ENCODE results near the gene CALCR.

The CALCR gene

GRCh38 chr7:93432130-93432529 is 142.4 kb downstream of the CALCR start:
- H3K27ac ChIP-seq (ENCODE audit: low read length), result no peak overlapping the region
- no peaks in the 10 kb centered on the region for H3K4me1 ChIP-seq (ENCODE audit: insufficient read depth, low read length)
- H3K27me3 ChIP-seq (ENCODE audit: insufficient read depth, low read length), result no peaks in the 10 kb centered on the region
- H3K9me3 ChIP-seq (ENCODE audit: insufficient read depth, low read depth, low read length), result no peaks in the 10 kb centered on the region
- no peak overlapping the region for H3K4me3 ChIP-seq (ENCODE audit: low read length)
- no peaks in the 10 kb centered on the region for H3K36me3 ChIP-seq (ENCODE audit: insufficient read depth, low read depth, low read length)
- H3K9ac ChIP-seq (ENCODE audit: low read depth, low read length), result no peak overlapping the region

DNA sequence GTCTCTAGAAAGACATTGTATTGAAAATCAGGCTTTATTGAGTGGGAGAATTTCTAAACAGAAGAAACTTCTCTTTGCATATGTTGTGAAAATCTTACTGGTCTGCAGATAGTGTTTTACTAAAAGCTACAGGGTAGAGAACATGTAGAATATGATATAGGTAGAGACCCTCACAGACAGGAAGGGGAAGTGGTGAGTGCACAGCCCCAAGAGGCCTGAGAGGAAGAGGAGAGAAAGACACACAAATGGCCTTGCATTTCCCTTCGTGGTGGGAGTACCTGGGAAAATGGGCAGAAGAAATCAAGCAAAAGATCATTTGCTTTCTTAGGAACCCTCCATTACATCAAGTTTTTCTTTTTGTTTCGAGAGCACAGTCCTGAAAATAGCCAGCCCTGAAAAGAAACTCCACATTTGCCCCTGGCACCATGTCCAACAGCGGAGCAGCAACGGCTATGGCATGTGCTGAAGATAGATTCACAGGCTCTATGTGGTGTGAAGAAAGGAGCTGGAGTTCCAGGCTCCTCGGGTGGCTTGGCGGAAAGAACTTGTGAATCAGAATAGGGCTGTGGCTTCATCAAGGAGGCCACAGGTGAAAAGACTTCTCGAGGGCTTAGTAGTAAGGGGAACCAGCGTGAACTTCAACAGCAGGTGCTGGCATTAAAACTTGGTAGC is 143.5 kb downstream of the CALCR start:
- Histone ChIP-seq H3K4me1 (ENCODE audit: insufficient read depth, low read length) (no peaks in the 10 kb centered on the region), H3K9me3 (ENCODE audit: insufficient read depth, low read depth, low read length) (no peaks in the 10 kb centered on the region), H3K27me3 (ENCODE audit: insufficient read depth, low read length) (no peaks in the 10 kb centered on the region), H3K27ac (ENCODE audit: low read length) (no peak overlapping the region), H3K4me3 (ENCODE audit: low read length) (no peak overlapping the region), H3K9ac (ENCODE audit: low read depth, low read length) (no peak overlapping the region), H3K36me3 (ENCODE audit: insufficient read depth, low read depth, low read length) (no peaks in the 10 kb centered on the region)

DNA sequence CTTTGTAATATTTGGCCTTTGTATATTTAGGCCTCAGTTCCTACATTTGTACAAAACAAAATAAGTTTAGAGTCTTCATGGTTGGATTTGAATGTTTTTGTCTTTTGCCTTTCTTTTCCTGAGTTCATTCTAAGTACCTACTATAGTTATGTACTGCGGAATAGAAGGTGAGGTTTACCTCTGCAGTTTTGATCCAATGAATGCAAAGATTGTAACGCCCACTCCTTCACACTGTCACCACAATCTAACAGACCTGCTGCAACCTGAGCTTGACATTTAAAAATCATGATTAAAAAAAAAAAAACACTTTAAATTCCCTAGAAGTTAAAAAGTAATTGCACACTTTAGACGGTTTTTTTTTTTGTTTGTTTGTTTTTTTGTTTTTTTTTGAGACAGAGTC is 145.0 kb downstream of the CALCR start:
- H3K9me3 ChIP-seq (ENCODE audit: insufficient read depth, low read depth, low read length), result no peaks in the 10 kb centered on the region
- no peaks in the 10 kb centered on the region for H3K36me3 ChIP-seq (ENCODE audit: insufficient read depth, low read depth, low read length)
- H3K4me1 ChIP-seq (ENCODE audit: insufficient read depth, low read length), result no peaks in the 10 kb centered on the region
- no peak overlapping the region for H3K27ac ChIP-seq (ENCODE audit: low read length)
- no peaks in the 10 kb centered on the region for H3K27me3 ChIP-seq (ENCODE audit: insufficient read depth, low read length)
- H3K4me3 ChIP-seq (ENCODE audit: low read length), result no peak overlapping the region
- H3K9ac ChIP-seq (ENCODE audit: low read depth, low read length), result no peak overlapping the region

DNA sequence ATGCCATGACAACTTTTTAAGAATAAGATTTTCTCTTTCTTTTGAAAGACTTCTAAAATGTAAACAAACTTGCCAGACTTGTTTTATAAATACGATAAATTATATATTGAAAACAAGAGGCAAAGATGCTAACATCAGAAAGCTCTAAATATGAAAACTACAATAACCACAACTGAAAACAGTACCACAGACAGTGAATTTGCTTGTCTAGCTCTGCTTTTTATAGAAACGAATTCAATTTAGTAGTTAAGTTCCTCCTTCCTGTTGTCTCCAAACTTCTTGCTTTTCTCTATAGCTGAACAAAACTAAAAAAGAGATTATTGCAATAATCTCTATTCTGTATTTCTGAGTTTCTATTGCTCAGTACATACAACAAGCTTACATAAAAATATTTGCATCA is 147.4 kb downstream of the CALCR start:
- Histone ChIP-seq H3K27ac (ENCODE audit: low read length) (no peak overlapping the region), H3K4me1 (ENCODE audit: insufficient read depth, low read length) (no peaks in the 10 kb centered on the region), H3K9me3 (ENCODE audit: insufficient read depth, low read depth, low read length) (no peaks in the 10 kb centered on the region), H3K9ac (ENCODE audit: low read depth, low read length) (no peak overlapping the region), H3K4me3 (ENCODE audit: low read length) (no peak overlapping the region), H3K36me3 (ENCODE audit: insufficient read depth, low read depth, low read length) (no peaks in the 10 kb centered on the region), H3K27me3 (ENCODE audit: insufficient read depth, low read length) (no peaks in the 10 kb centered on the region)

GRCh38 chr7:93426155-93426696 is 148.3 kb downstream of the CALCR start:
- no peaks in the 10 kb centered on the region for H3K27me3 ChIP-seq (ENCODE audit: insufficient read depth, low read length)
- H3K27ac ChIP-seq (ENCODE audit: low read length), result no peak overlapping the region
- H3K4me3 ChIP-seq (ENCODE audit: low read length), result no peak overlapping the region
- no peaks in the 10 kb centered on the region for H3K4me1 ChIP-seq (ENCODE audit: insufficient read depth, low read length)
- H3K9ac ChIP-seq (ENCODE audit: low read depth, low read length), result no peak overlapping the region
- no peaks in the 10 kb centered on the region for H3K9me3 ChIP-seq (ENCODE audit: insufficient read depth, low read depth, low read length)
- H3K36me3 ChIP-seq (ENCODE audit: insufficient read depth, low read depth, low read length), result no peaks in the 10 kb centered on the region

DNA sequence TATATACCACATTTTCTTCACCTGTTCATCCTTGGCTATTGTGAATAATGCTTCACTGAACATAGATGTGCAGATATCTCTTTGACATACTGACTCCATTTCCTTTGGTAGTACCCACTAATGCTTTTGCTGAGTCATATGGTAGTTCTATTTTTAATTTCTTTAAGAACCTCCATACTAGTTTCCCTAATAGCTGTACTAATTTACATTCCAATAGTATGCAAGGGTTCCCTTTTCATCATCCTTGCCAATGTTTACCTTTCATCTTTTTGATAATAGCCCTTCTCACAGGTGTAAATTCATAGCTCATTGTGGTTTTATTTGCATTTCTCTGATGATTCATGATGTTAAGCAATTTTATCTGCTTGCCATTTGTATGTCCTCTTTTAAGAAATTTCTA is 159.9 kb downstream of the CALCR start:
- peaks cover 8% of the 10 kb centered on the region; the same call in 1 of the 2 replicates for H3K4me1 ChIP-seq (ENCODE audit: insufficient read depth, low read length)
- H3K4me3 ChIP-seq (ENCODE audit: low read length), result 0 out of 2 replicates have a peak overlapping the region, but pooled peaks have one; percentile 17
- no peaks in the 10 kb centered on the region for H3K36me3 ChIP-seq (ENCODE audit: insufficient read depth, low read depth, low read length)
- no peaks in the 10 kb centered on the region for H3K9me3 ChIP-seq (ENCODE audit: insufficient read depth, low read depth, low read length)
- no peaks in the 10 kb centered on the region for H3K27me3 ChIP-seq (ENCODE audit: insufficient read depth, low read length)
- no peak overlapping the region for H3K27ac ChIP-seq (ENCODE audit: low read length)
- no peak overlapping the region for H3K9ac ChIP-seq (ENCODE audit: low read depth, low read length)

- no peak overlapping the region for H3K27ac ChIP-seq (ENCODE audit: low read length)
- no peak overlapping the region for H3K9ac ChIP-seq (ENCODE audit: low read depth, low read length)
- H3K4me1 ChIP-seq (ENCODE audit: insufficient read depth, low read length), result peaks cover 2% of the 10 kb centered on the region; the same call in 1 of the 2 replicates
- H3K36me3 ChIP-seq (ENCODE audit: insufficient read depth, low read depth, low read length), result no peaks in the 10 kb centered on the region
- peaks cover 6% of the 10 kb centered on the region; the same call in 1 of the 2 replicates for H3K9me3 ChIP-seq (ENCODE audit: insufficient read depth, low read depth, low read length)
- no peak overlapping the region for H3K4me3 ChIP-seq (ENCODE audit: low read length)
- no peaks in the 10 kb centered on the region for H3K27me3 ChIP-seq (ENCODE audit: insufficient read depth, low read length)
Measured at GRCh38 chr7:93409324-93409723, 165.2 kb downstream of the CALCR start.

- H3K4me3 ChIP-seq (ENCODE audit: low read length), result no peak overlapping the region
- H3K4me1 ChIP-seq (ENCODE audit: insufficient read depth, low read length), result no peaks in the 10 kb centered on the region
- no peak overlapping the region for H3K27ac ChIP-seq (ENCODE audit: low read length)
- H3K9me3 ChIP-seq (ENCODE audit: insufficient read depth, low read depth, low read length), result peaks cover 6% of the 10 kb centered on the region; the same call in 1 of the 2 replicates
- no peaks in the 10 kb centered on the region for H3K36me3 ChIP-seq (ENCODE audit: insufficient read depth, low read depth, low read length)
- no peak overlapping the region for H3K9ac ChIP-seq (ENCODE audit: low read depth, low read length)
- no peaks in the 10 kb centered on the region for H3K27me3 ChIP-seq (ENCODE audit: insufficient read depth, low read length)
Measured at GRCh38 chr7:93407239-93407638, 167.3 kb downstream of the CALCR start.

- H3K9me3 ChIP-seq (ENCODE audit: insufficient read depth, low read depth, low read length), result peaks cover 6% of the 10 kb centered on the region; the same call in 1 of the 2 replicates
- no peaks in the 10 kb centered on the region for H3K4me1 ChIP-seq (ENCODE audit: insufficient read depth, low read length)
- no peak overlapping the region for H3K9ac ChIP-seq (ENCODE audit: low read depth, low read length)
- no peaks in the 10 kb centered on the region for H3K36me3 ChIP-seq (ENCODE audit: insufficient read depth, low read depth, low read length)
- no peak overlapping the region for H3K27ac ChIP-seq (ENCODE audit: low read length)
- H3K4me3 ChIP-seq (ENCODE audit: low read length), result no peak overlapping the region
- no peaks in the 10 kb centered on the region for H3K27me3 ChIP-seq (ENCODE audit: insufficient read depth, low read length)
Measured at GRCh38 chr7:93402944-93403343, 171.6 kb downstream of the CALCR start.

DNA sequence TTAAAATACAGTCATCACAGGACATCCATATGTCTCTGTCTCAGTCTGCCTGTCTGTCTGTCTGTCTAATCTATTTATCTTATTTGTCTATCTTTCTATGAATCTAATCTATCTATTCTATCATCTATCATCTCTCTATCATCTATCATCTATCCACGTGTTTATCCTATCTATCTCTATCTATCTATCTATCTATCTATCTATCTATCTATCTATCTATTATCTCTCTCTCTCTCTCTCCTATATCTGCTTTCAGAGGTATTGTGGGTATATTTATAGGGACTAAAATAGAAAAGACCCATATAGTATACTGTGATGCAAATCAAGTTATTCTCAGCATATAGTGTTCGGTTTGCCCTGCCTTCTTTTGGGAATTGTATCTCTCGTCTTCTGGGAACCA is 174.9 kb downstream of the CALCR start:
- Histone ChIP-seq H3K36me3 (ENCODE audit: insufficient read depth, low read depth, low read length) (no peaks in the 10 kb centered on the region), H3K9me3 (ENCODE audit: insufficient read depth, low read depth, low read length) (no peaks in the 10 kb centered on the region), H3K27me3 (ENCODE audit: insufficient read depth, low read length) (no peaks in the 10 kb centered on the region), H3K4me3 (ENCODE audit: low read length) (no peak overlapping the region), H3K4me1 (ENCODE audit: insufficient read depth, low read length) (peaks cover 2% of the 10 kb centered on the region; the same call in 1 of the 2 replicates), H3K27ac (ENCODE audit: low read length) (no peak overlapping the region), H3K9ac (ENCODE audit: low read depth, low read length) (no peak overlapping the region)

DNA sequence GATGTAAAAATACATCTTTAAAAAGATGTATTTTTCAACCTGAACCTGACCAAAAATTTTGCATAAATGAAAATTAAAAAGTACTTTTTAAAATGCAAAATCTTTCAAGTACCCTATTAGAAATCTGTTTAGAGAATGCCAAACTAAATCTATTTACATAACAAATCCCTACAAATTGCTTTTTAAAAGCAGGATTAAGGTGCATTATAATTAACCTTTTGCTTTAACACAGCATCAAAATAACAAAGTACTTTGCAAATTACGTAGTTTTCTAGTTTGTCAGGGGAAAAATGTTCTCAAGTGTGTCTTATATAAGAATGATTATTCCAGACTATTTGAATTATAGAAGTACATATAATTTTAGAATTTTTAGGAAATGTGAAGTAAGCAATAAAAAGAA is 181.5 kb downstream of the CALCR start:
- Histone ChIP-seq H3K27me3 (ENCODE audit: insufficient read depth, low read length) (no peaks in the 10 kb centered on the region), H3K9ac (ENCODE audit: low read depth, low read length) (no peak overlapping the region), H3K27ac (ENCODE audit: low read length) (no peak overlapping the region), H3K4me1 (ENCODE audit: insufficient read depth, low read length) (peaks cover 16% of the 10 kb centered on the region), H3K36me3 (ENCODE audit: insufficient read depth, low read depth, low read length) (no peaks in the 10 kb centered on the region), H3K9me3 (ENCODE audit: insufficient read depth, low read depth, low read length) (no peaks in the 10 kb centered on the region), H3K4me3 (ENCODE audit: low read length) (no peak overlapping the region; the same call in 1 of the 2 replicates)

DNA sequence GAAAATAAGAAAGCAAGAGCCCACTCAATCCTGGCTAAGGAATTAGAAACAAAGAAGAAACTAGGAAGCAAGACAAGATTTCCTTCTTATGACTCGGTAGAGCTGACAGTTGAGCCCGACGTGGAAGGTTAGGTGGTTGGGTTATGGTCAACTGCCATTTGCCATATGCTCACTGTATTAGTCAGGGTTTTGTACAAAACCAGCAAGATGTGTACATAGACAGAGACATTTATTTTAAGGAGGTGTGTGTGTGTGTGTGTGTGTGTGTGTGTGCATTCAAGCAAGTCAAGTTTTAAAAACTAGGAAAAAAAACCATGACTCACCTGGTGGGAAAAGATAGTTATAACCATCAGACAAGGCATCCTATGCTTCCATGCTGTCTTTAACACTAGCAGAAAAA is 183.9 kb downstream of the CALCR start:
- Histone ChIP-seq H3K27me3 (ENCODE audit: insufficient read depth, low read length) (no peaks in the 10 kb centered on the region), H3K4me3 (ENCODE audit: low read length) (no peak overlapping the region), H3K9ac (ENCODE audit: low read depth, low read length) (no peak overlapping the region), H3K36me3 (ENCODE audit: insufficient read depth, low read depth, low read length) (no peaks in the 10 kb centered on the region), H3K27ac (ENCODE audit: low read length) (no peak overlapping the region), H3K4me1 (ENCODE audit: insufficient read depth, low read length) (peaks cover 16% of the 10 kb centered on the region), H3K9me3 (ENCODE audit: insufficient read depth, low read depth, low read length) (no peaks in the 10 kb centered on the region)
